Measurements from ENCODE around the gene POLE.

GRCh38 chr12:132736913-132737312 lies 49.8 kb upstream of the POLE start:
- no peak for TF ChIP-seq CTCF (conservative IDR thresholded peaks at IDR 0.05; ENCODE audit: low read depth, low read length)
- no peak for TF ChIP-seq MAFK (IDR thresholded peaks at IDR 0.05; ENCODE audit: low read depth, low read length)
- no peak for TF ChIP-seq POLR2A (IDR thresholded peaks at IDR 0.05; ENCODE audit: low read depth, low read length)
- TF ChIP-seq ELK1 (IDR thresholded peaks at IDR 0.05; ENCODE audit: borderline replicate concordance, low read depth, low read length): no peak
- TF ChIP-seq CEBPB (IDR thresholded peaks at IDR 0.05; ENCODE audit: low read depth, low read length): no peak
- TF ChIP-seq NFE2L2 (IDR thresholded peaks at IDR 0.05; ENCODE audit: low read depth, low read length): no peak
- TF ChIP-seq BHLHE40 (IDR thresholded peaks at IDR 0.05; ENCODE audit: low read depth, low read length): no peak

Data from IMR-90 (cell line).